IPS-18c (cell line): ENCODE results near the gene HS6ST3.

ENCODE experiments used
- H3K4me3 ChIP-seq: 2 replicates; pipeline ENCODE4 v1.7.0; 2013; ENCODE audit warnings: low read depth, mild to moderate bottlenecking, low read length, moderate library complexity; ENCODE audit not compliant: insufficient read depth
- H3K9me3 ChIP-seq: one replicate; pipeline ENCODE4 v1.6.1; 2013; ENCODE audit warnings: mild to moderate bottlenecking, low read length, moderate library complexity; ENCODE audit not compliant: control insufficient read depth, insufficient read depth

The HS6ST3 gene

GRCh38 chr13:96342852-96343465 is 253.1 kb downstream of the HS6ST3 start:
- Histone ChIP-seq H3K4me3 (no peak overlapping the region), H3K9me3 (no peaks in the 10 kb centered on the region)

- Histone ChIP-seq H3K4me3 (no peak overlapping the region), H3K9me3 (no peaks in the 10 kb centered on the region)
Measured at GRCh38 chr13:96346921-96347320, 257.0 kb downstream of the HS6ST3 start.

GRCh38 chr13:96373597-96373996 is 283.7 kb downstream of the HS6ST3 start:
- Histone ChIP-seq H3K9me3 (no peaks in the 10 kb centered on the region), H3K4me3 (no peak overlapping the region)

- Histone ChIP-seq H3K9me3 (no peaks in the 10 kb centered on the region), H3K4me3 (no peak overlapping the region)
Measured at GRCh38 chr13:96377835-96378234, 287.9 kb downstream of the HS6ST3 start.

GRCh38 chr13:96379967-96380366 is 290.1 kb downstream of the HS6ST3 start:
- Histone ChIP-seq H3K9me3 (no peaks in the 10 kb centered on the region), H3K4me3 (no peak overlapping the region)

GRCh38 chr13:96381681-96382080 is 291.8 kb downstream of the HS6ST3 start:
- no peak overlapping the region for H3K4me3 ChIP-seq
- no peaks in the 10 kb centered on the region for H3K9me3 ChIP-seq

- no peak overlapping the region for H3K4me3 ChIP-seq
- H3K9me3 ChIP-seq = no peaks in the 10 kb centered on the region
Measured at GRCh38 chr13:96388598-96388997, 298.7 kb downstream of the HS6ST3 start.

GRCh38 chr13:96391606-96392005 is 301.7 kb downstream of the HS6ST3 start:
- H3K4me3 ChIP-seq = no peak overlapping the region
- no peaks in the 10 kb centered on the region for H3K9me3 ChIP-seq

- no peak overlapping the region for H3K4me3 ChIP-seq
Measured at GRCh38 chr13:96397807-96398206, 307.9 kb downstream of the HS6ST3 start.

GRCh38 chr13:96398486-96398885 is 308.6 kb downstream of the HS6ST3 start:
- no peaks in the 10 kb centered on the region for H3K9me3 ChIP-seq
- H3K4me3 ChIP-seq = no peak overlapping the region

More at GRCh38 chr13:96397807-96398206, 307.9 kb downstream of the HS6ST3 start:
- no peaks in the 10 kb centered on the region for H3K9me3 ChIP-seq

GRCh38 chr13:96403241-96403640 is 313.3 kb downstream of the HS6ST3 start:
- H3K9me3 ChIP-seq = no peaks in the 10 kb centered on the region
- H3K4me3 ChIP-seq = no peak overlapping the region

GRCh38 chr13:96403651-96404050 is 313.7 kb downstream of the HS6ST3 start:
- no peak overlapping the region for H3K4me3 ChIP-seq
- H3K9me3 ChIP-seq = no peaks in the 10 kb centered on the region

GRCh38 chr13:96415831-96416385 is 326.0 kb downstream of the HS6ST3 start:
- Histone ChIP-seq H3K9me3 (no peaks in the 10 kb centered on the region), H3K4me3 (no peak overlapping the region)

- no peak overlapping the region for H3K4me3 ChIP-seq
- H3K9me3 ChIP-seq = no peaks in the 10 kb centered on the region
Measured at GRCh38 chr13:96417939-96418685, 328.2 kb downstream of the HS6ST3 start.

- H3K9me3 ChIP-seq = no peaks in the 10 kb centered on the region
- H3K4me3 ChIP-seq = no peak overlapping the region
Measured at GRCh38 chr13:96421314-96421713, 331.4 kb downstream of the HS6ST3 start.

- H3K9me3 ChIP-seq = no peaks in the 10 kb centered on the region
- no peak overlapping the region for H3K4me3 ChIP-seq
Measured at GRCh38 chr13:96422002-96422401, 332.1 kb downstream of the HS6ST3 start.

GRCh38 chr13:96426167-96426566 is 336.3 kb downstream of the HS6ST3 start:
- Histone ChIP-seq H3K9me3 (no peaks in the 10 kb centered on the region), H3K4me3 (no peak overlapping the region)

GRCh38 chr13:96428911-96429310 is 339.0 kb downstream of the HS6ST3 start:
- Histone ChIP-seq H3K9me3 (no peaks in the 10 kb centered on the region), H3K4me3 (no peak overlapping the region)
